ENCODE results near the gene TAF4.
A peak's percentile ranks its signal among the peaks of the same experiment; 100 is the strongest.
"Not testable (repeated sequence)": the region's sequence is repeated elsewhere in the genome, so short reads cannot be mapped to it uniquely, and the experiment has no call there.

Gene TAF4

DNA sequence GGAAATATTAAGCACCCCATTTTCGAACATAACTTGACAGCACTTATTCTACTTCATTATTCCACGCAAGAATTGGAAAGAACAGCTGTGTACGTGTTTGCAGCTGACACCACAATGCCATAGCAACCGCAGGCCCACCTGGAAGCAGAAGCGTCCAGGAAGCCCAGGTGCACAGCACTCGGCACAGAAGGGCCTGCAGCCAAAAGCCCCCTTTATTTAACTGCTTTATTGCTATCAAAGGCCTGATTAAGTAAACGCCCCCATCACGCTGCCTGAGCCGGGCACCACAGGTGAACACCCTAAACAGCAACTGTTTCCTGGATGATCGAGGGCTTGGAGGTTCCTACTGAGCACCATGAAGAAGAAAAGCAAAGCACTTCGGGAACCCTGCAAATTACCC is 6.3 kb downstream of the TAF4 start:
- TF ChIP-seq CTCF (IDR thresholded peaks at IDR 0.05; ENCODE audit: extremely low read depth, missing control alignments) = no peak

DNA sequence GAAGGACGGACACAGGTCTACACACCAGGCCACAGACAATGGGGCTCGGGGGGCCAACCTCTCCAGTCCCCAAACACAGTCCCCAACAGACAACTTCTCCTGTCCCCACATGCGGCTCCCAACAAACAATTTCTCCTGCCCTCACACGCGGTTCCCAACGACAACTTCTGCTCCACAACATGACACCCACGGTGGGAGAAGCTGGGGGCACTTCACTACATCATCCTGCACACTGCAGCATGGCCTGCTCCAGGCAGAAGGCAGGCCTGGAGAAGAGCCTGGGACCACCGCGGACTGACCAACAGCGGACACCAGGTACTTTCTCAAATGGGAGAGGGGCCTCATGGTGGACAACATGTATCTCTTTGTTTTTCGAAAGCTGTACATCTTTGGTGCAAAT is 6.7 kb downstream of the TAF4 start:
- no peak for TF ChIP-seq CTCF (IDR thresholded peaks at IDR 0.05; ENCODE audit: extremely low read depth, missing control alignments)
- no peak for DNase-seq (ENCODE audit: low spot score)

More for the DNA sequence above, 6.3 kb downstream of the TAF4 start:
- DNase-seq (ENCODE audit: low spot score) = no peak

GRCh38 chr20:62056975-62057374 is 8.7 kb downstream of the TAF4 start:
- TF ChIP-seq CTCF (IDR thresholded peaks at IDR 0.05; ENCODE audit: extremely low read depth, missing control alignments) = no peak
- DNase-seq (ENCODE audit: low spot score) = peak; percentile 2

DNA sequence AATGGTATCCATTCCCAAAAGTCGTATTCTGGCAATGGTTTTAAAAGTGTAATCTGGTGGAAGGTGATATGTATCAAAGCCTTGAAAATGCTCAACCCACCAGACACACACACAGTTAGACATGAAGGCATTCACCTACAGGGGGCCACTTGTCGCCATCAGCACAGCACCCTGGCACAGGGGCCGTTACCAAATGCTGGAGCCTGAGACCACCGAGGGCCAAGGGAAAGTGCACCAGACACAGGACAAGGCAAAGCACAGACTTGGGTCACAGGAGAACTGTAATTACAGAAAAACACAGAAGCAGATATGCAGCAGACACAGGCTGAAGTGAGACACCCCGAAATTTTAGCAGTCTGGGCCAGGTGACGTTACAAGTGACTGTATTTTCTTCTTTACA is 9.3 kb downstream of the TAF4 start:
- no peak for TF ChIP-seq CTCF (IDR thresholded peaks at IDR 0.05; ENCODE audit: extremely low read depth, missing control alignments)
- DNase-seq (ENCODE audit: low spot score) = peak; percentile 4

DNA sequence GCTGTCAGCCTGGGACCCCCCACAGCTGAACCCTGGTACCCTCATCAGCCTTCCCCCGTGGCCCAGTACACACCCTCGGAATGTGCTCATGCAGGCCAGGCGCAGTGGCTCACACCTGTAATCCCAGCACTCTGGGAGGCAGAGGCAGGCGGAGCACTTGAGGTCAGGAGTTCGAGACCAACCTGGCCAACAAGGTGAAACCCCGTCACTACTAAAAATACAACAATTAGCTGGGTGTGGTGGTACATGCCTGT is 9.9 kb downstream of the TAF4 start:
- DNase-seq (ENCODE audit: low spot score) = not testable (repeated sequence)

GRCh38 chr20:62055106-62055861 is 10.4 kb downstream of the TAF4 start:
- no peak for TF ChIP-seq CTCF (IDR thresholded peaks at IDR 0.05; ENCODE audit: extremely low read depth, missing control alignments)
- DNase-seq (ENCODE audit: low spot score) = peak; percentile 3

DNA sequence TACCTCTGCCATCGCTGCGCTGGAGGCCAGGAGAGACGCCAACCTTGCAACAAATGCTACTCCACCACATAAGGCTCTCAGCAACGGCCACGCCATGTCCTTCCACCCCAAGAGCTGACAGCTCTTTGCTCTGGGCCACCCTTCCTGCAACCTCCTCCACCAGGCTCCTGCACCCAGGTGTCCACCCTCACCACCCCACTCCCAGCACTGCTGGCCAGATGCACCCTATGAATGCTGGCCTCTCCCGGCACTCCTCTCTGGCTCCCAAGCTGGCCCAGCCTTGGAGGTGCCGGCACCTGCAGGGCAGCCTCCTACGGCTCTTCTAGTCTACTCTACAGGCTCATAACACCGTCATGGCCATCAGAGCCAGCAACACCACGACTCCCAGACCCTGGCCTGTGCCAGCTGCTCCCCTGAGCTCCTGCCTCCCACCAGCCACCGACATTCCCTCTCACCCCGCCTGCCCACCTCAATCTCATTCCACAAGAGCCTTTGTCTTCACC is 11.2 kb downstream of the TAF4 start:
- no peak for TF ChIP-seq CTCF (IDR thresholded peaks at IDR 0.05; ENCODE audit: extremely low read depth, missing control alignments)
- DNase-seq (ENCODE audit: low spot score) = no peak

Measured in GM20000 (cell line).